GM19397 (cell line): ENCODE measurements around the gene PLLP.

Source experiments
- ATAC-seq: cut with Tn5 transposase; IDR thresholded peaks from one replicate; pipeline ENCODE4 v1.9.1; 2021; ENCODE audit warnings: mild to moderate bottlenecking, moderate library complexity; ENCODE audit not compliant: unreplicated experiment

PLLP gene, protein sequence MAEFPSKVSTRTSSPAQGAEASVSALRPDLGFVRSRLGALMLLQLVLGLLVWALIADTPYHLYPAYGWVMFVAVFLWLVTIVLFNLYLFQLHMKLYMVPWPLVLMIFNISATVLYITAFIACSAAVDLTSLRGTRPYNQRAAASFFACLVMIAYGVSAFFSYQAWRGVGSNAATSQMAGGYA

DNA sequence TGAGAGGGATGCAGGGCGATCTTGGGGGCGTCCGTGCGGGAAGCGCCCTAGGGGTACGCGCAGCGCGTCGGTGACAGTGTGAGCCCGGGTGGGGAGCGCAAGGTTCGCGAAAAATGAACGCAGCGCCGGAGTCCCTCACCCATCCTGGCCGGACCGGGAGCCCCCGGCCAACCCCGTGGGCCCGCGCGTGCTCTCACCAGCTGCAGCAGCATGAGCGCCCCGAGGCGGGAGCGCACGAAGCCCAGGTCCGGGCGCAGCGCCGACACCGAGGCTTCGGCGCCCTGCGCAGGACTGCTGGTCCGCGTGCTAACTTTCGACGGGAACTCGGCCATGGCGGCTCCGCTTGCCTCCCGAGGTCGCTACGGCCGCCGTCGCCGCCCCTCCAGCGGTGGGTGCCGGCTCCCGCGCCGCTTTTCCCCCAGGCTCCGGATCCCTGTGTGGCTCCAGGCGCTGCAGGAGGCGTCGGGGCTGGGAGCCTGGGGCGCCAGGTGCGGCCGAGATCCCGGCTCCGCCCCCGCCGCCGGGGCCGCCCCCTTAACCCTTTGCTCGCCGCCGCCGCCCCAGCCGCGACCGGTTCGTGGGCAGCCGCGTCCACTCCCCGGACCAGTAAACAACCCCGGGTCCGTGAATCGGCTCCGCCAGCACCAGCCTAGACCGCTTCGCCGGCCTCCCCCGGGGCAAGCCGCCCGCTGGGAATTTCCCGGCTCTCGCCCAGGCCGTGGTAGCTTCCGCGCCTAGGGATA is at the start of gene PLLP:
PLLP (minus strand) TSS at position 464 of the 743 bp plus-strand sequence; CDS start at position 332, 132 bp downstream.
- ATAC-seq = no peak

DNA sequence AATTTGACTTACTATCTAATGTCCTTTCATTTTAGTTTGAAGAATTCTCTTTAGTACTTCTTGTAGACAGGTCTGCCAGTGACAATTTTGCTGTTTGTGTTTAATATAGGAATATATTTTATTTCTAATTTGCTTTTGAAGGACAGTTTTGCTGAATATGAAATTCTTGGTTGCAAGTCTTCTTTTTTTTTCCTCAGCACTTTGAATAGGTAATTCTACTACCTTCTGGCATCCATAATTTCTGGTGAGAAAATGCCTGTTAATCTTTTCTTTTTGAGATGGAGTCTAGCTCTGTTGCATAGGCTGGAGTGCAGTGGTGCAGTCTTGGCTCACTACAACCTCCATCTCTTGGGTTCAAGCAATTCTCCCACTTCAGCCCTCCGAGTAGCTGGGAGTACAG is 48.9 kb upstream of the PLLP start:
- no peak for ATAC-seq

DNA sequence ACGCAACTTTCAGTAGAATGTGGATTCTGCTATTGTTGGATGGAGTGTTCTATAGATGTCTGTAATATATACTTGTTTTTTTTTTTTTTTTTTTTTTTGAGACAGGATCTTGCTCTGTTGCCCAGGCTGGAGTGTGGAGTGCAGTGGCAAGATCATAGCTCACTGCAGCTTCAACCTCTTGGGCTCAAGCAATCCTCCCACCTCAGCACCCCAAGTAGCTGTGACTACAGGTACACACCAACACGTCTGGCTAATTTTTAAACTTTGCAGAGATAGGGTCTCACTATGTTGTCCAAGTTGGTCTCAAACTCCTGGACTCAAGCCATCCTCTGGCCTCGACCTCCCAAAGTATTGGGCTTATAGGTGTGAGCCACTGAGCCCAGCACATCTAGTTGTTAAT is 46.9 kb upstream of the PLLP start:
- ATAC-seq = no peak

DNA sequence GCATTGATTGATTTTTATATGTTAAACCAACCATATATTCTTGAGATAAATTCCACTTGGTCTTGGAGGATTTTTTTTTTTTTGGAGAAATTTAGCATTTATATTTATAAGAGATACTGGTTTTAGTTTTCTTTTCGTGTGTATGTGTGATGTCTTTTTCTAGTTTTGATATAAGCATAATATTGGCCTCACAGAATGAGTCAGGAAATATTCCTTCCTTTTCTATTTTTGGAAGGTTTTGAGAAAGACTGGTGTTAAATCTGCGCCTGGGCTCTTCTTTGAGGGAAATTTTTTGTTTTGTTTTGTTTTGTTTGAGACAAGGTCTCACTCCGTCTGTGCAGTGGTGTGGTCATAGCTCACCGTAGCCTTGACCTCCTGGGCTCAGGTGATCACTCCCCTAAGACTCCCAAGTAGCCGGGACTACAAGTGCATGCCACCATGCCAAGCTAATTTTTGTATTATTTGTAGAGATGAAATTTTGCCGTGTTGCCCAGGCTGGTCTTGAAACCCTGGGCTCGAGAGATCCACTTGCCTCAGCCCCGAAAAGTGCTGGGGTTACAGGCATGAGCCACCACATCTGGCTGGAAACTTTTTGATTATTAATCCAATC is 45.4 kb upstream of the PLLP start:
- no peak for ATAC-seq

DNA sequence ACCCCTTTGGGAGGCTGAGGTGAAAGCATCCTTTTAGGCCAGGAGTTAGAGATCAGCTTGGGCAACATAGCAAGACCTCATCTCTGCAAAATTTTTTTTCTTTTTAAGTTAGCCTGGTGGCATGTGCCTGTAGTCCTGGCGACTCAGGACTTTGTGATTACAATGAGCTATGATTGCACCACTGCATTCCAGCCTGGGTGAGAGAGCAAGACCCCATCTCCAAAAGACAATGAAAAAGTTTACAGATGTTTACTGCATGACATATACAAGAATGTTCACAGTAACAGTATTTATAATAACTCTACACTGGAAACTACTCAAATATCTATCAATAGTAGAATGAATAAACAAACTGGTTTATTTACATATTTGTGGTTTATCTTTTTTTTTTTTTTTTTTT is 41.0 kb upstream of the PLLP start:
- no peak for ATAC-seq

DNA sequence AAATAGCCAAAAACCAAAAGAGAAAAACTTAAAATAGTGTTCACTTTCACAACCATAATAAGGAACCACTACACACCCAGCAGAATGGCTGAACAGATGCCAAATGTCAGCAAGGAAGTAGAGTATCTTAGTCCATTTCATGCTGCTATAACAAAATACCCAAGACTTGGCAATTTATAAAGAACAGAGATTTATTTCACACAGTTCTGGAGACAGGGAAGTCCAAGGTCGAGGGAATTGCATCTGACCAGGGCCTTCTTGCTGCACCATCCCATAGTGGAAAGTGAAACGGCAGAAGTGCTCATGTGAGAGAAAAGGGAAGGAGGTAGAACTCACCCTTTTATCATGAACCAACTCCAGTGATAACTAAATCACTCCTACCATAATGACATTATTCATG is 40.3 kb upstream of the PLLP start:
- ATAC-seq = no peak

DNA sequence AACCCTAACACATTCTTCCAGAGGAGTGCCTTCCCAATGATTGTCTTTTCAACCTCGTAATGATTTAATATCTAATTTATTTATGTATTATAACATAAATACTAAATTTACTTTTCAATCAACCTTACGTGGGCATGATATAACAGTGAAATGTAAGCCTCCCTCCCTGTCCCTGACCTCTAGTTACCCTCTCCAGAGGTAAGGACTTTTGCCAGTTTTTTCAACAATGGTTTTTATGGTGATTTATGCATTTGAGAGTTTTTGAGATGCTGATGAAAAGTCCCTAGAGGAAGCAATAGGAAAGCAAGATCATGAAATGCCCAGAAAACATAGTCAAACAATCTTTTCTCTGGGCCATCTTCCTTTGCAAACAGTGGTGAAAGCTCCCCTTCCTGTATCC is 35.2 kb upstream of the PLLP start:
- no peak for ATAC-seq

DNA sequence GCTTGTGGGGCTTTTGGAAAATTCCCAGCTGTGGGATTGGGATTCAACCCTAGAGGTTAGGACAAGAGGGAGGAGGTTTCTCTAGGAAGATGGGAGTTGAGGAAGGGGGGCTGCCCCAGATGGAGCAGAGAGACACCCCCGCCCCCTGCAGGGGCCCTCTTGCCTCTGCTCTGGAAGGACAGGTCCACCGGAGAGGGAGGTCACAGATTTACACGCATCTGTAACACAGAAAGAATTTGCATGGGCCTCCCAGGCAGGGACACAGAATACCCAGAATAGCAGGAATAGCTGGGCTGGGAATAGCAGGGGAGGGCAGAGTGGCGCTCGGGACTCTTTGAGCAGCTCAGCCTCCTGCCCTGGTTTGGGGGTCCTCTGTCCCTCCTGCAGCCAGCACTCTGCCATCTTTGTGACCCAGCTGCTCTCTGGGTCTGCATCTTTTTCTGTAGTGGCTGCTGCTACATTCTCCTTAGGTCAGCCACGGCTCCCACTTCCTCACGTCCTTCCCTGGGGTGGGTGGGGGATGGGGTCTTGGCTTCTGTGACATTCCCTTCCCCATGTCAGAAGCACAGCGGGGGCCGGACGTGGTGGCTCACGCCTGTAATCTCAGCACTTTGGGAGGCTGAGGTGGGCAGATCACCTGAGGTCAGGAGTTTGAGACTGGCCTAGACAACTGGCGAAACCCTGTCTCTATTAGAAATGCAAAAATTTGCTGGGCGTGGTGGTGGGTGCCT is 33.9 kb upstream of the PLLP start:
- ATAC-seq = no peak

DNA sequence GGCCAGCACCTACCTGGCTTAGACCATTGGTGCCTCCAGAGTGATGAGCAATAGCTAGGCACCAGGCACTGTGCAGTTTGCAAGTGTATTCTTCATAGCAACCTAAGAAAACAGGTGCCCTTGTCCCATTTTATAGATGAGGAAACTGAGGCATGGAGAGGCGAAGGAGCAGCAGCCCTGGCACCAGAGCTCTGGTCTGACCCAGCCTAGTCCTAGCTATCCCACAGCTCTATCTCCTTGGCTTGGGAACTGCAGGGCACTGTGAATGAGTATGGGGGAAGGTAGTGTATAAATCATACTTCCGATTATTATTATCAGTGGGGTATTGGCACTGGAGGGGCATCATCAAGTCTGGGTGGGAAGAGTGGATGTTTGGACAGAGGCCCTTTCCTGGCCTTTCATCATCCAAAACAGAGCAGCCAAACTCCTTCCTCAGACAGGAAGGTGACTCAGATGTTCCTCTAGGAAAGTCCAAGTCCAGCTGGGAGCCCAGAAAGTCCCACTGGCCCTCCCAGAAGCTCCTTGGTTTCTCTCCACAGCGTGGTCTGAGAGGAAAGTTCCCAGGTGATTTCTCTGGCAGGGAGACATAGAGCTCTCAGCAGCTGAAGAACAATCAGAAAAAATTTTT is 32.0 kb upstream of the PLLP start:
- ATAC-seq = no peak

DNA sequence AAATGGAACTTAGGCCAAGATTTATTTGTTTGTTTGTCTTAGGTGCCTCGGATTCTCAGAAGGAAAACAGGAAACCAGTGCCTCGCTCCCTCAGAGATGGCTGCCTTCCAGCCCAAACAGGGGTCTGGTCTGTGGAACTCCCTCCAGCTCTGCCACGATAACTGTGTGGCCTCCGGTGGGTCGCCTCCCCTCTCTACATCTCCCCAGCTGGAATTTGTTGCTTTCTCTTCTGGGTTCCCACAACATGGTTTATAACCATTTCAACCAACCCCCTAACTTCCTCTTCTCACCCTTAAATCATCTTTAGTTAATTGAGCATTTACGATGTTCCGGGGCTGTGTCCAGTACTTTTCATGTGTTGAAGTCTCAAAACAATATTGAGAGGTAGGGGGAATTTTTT is 30.9 kb upstream of the PLLP start:
- no peak for ATAC-seq

DNA sequence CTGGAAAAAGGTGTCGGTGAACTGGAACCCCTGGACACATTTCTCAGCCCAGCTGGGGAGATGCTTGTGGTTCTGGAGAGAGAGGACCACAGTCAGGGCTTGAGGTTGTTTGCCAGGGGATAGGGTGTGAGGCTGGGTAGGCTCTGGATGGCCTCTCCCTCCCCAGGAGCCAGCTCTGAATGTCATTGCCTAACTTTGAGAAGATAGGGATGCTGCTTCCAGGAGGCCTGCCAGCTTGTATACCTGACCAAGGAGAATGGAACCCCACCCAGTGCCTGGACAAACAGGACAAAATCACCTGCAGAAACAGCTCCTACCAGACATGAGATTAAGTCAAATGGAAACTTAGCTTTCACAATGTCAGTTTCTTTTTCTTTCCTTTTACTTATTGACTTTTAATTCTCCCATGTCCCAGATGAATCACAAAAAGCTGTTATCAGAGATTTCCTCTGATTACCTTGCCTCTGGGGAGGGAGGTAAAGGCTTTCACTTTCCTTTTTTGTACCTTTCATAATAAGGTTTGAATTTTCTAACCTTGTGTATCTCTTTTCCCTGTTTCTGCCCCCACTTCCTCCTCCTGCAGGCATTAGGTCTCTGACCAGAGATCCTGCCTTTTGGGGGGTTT is 29.8 kb upstream of the PLLP start:
- ATAC-seq = no peak

DNA sequence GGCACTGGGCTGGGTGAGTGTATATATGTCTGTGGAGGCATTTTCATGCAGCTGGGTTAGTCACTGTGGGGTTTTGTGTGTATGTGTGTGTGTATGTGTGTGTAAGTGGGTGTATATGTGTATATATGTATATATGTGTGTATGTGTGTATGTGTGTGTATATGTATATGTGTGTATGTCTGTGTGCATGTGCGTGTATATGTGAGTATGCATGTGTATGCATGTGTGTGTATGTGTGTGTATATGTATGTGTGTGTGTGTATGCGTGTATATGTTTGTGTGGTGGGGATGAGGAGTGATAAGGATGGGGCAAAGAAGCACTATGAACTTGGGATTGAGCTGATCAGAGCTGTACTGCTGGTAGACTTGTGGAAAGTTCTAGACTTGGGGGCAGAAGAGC is 29.0 kb upstream of the PLLP start:
- no peak for ATAC-seq

DNA sequence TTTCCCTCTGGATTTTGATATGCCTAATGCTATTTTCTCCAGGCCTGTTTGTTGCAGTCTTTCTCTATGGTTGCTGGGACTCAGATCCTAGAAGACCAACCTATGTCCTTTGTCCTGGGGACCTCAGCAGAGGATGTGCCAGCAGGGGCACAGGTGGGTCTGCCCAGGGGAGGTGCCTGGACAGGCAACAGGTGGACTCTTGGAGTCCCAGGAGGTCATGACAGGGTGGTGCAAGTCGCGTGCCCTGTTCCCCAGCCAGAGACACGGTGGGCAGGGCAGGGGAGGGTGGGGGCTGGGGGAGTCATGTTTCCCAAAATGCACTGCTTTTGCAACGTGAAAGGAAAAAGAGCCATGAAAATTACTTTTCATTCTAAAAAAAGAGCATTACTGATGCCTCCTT is 26.3 kb upstream of the PLLP start:
- ATAC-seq = no peak

DNA sequence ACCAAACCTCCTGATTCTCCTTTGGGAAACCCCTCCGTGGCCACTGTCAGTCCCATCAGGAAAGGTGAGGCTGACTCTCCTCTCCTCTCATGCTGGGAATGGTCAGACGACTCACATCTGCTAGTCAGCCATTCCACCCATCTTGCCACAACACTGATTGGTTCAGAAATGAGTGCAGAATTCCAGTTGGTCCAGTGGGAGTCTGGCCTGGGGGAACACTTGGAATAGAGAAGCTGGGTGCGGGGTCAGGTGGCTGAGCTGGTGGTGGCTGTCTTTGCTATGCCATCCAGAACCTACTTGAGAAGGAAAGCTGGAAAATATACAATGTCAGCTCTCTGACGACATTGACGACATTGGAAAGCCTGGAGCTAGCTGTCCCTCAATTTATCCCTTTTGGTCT is 23.6 kb upstream of the PLLP start:
- no peak for ATAC-seq

DNA sequence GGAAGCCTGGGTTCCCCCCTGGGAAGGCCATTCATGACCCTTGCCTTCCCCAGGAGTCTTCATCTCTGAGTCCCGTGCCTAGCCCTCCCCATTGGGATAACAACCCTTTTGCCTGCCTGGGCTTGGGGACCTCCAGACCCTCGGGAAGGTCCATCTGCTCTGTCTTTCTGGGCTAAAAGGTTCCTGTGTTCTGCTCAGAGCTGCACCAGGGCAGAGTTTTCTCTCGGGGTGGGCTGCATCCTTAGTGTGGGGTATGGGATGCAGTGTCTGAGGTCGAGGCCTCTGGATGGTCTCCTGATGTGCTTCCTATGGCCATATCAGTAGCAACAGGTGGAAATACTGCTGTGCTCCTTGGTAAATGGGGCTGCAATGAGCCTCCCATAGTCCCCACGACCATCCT is 22.9 kb upstream of the PLLP start:
- no peak for ATAC-seq

DNA sequence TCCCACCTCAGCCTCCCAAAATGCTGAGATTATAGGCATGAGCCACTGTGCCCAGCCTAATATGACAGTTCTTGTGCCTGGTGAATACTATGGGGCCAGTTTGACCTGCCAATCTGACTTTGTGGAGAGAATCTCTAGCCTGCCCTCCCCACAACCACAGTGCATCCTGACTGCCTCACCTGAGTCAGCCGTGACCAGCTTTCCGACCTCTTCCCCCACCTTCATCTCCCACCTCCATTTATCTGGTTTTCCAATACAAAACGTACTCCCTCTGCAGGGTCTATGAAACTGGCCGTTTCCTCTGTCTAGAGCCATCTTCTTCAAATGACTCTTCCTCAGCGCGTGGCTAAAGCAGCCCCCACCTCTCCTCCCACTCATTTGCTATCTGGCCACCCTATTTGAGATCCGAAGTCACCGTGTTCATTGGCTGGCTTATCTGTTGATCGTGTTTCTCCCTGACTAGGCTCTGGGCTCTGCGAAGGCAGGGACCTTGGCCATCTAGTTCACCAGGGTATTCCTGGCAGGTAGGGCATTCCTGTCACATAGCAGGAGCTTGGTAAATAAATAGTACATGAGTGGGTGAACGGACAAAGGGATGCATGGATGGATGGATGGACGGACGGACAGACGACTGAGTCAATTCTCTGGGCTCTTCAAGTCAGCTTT is 22.3 kb upstream of the PLLP start:
- no peak for ATAC-seq

DNA sequence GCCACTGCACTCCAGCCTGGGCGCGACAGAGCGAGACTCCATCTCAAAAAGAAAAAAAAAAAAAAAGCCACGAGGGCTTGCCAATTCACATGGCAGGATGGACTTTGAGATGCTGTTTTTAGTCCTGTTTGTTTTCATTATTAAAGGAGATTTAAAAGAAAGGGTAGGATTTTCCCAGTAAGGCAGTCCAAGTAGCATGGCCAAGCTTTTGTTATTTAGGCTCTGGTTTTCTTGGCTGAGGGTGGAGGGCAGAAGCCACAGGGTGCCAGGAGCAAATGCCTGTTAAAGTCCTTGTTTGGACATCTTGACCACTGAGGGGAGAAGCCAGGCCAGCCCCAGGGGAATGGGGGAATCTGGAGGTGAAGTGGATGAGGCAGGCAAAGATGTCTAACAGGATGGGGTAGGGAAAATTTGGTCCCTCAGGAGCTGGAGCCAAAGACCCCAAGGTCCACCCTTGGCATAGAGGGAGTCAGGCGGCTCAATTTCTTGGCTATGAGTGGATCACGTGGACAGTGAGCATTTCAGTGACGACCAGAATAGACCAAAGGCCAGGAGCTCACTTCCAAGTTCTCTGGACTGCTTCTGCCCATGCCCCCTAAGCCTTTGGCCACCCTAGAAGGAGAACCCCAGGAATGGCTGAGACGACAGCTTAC is 20.8 kb upstream of the PLLP start:
- no peak for ATAC-seq

DNA sequence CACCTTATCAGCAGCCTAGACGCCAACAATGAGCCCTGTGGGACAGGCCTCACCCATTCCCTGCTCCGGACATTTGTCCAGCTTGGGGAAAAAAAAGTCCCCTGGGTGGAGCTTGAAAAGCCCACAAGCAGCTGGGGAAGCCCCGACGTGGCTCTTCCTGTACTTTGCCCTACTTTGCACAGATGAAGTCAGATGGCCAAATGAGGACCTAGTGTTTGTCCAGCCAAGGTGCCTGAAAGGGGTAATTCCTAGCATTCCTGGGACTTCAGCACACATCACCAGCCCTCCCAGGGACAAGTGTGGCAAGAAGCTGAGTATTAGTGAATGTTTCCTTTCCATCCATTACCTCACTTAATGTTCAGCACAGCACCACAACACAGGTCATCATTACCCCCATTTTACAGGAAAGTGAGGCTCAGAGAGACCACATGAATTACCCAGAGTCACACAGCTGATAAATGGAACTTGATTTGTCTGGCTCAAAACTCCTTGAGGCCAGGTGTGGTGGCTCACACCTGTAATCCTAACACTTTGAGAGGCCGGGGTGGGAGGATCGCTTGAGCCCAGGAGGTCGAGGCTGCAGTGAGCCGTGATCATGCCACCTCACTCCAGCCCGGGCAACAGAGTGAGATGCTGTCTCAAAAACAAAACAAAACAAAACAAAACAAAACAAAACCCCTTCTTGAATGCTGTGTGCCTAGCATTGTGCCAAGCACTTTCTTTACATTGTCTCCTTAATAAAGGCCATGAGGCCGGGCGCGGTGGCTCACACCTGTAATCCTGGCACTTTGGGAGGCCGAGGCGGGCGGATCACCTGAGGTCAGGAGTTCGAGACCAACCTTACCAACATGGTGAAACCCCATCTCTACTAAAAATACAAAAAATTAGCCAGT is 19.9 kb upstream of the PLLP start:
- ATAC-seq = no peak

DNA sequence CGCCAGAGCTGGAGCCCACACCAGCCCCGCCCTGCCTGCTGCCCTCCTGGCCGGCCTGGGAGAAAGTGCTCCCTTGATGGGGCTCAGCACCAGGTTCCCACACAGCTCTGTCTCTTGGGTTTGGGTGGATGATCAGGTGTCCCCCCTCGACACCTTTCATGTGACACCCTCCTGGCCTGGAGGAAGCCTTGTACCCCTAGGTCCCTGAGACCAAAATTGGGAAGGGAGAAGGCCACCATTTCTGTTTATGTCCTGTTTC is 19.4 kb upstream of the PLLP start:
- ATAC-seq = no peak
